HG02884 (cell line): ENCODE measurements around the gene FIG4.
"Not testable (repeated sequence)": the region's sequence is repeated elsewhere in the genome, so short reads cannot be mapped to it uniquely, and the experiment has no call there.

Experiments used
- ATAC-seq: cut with Tn5 transposase; IDR thresholded peaks from one replicate; pipeline ENCODE4 v1.9.1; 2021; ENCODE audit warnings: mild to moderate bottlenecking, moderate library complexity; ENCODE audit not compliant: unreplicated experiment

The FIG4 gene

GRCh38 chr6:109794201-109794923 lies 103.3 kb downstream of the FIG4 start:
- ATAC-seq, result no peak

- ATAC-seq, result no peak
Observed at GRCh38 chr6:109795994-109796555, 105.0 kb downstream of the FIG4 start.

- ATAC-seq, result no peak
Observed at GRCh38 chr6:109799129-109799528, 108.0 kb downstream of the FIG4 start.

GRCh38 chr6:109799664-109800063 lies 108.6 kb downstream of the FIG4 start:
- no peak for ATAC-seq

GRCh38 chr6:109800771-109801170 lies 109.7 kb downstream of the FIG4 start:
- ATAC-seq, result no peak

GRCh38 chr6:109801794-109802193 lies 110.7 kb downstream of the FIG4 start:
- no peak for ATAC-seq

GRCh38 chr6:109804020-109804419 lies 112.9 kb downstream of the FIG4 start:
- no peak for ATAC-seq

- no peak for ATAC-seq
Observed at GRCh38 chr6:109807881-109808280, 116.8 kb downstream of the FIG4 start.

GRCh38 chr6:109808837-109809236 lies 117.7 kb downstream of the FIG4 start:
- ATAC-seq, result no peak

GRCh38 chr6:109815054-109815453 lies 124.0 kb downstream of the FIG4 start:
- no peak for ATAC-seq

- ATAC-seq, result no peak
Observed at GRCh38 chr6:109816452-109817374, 125.6 kb downstream of the FIG4 start.

GRCh38 chr6:109820706-109821350 lies 129.7 kb downstream of the FIG4 start:
- ATAC-seq, result no peak

- no peak for ATAC-seq
Observed at GRCh38 chr6:109821428-109821827, 130.3 kb downstream of the FIG4 start.

- ATAC-seq, result no peak
Observed at GRCh38 chr6:109824105-109824504, 133.0 kb downstream of the FIG4 start.

- no peak for ATAC-seq
Observed at GRCh38 chr6:109826551-109826950, 135.5 kb downstream of the FIG4 start.

- not testable (repeated sequence) for ATAC-seq
Observed at GRCh38 chr6:109831352-109831751, 140.3 kb downstream of the FIG4 start.

GRCh38 chr6:109834131-109834530 lies 143.0 kb downstream of the FIG4 start:
- no peak for ATAC-seq

GRCh38 chr6:109834595-109835437 lies 143.7 kb downstream of the FIG4 start:
- no peak for ATAC-seq

- no peak for ATAC-seq
Observed at GRCh38 chr6:109840034-109840433, 148.9 kb downstream of the FIG4 start.

- ATAC-seq, result no peak
Observed at GRCh38 chr6:109840796-109841195, 149.7 kb downstream of the FIG4 start.
